IMR-90 (cell line): Measurements from ENCODE around the gene NKAIN2. TPM values are rescaled to one million over a fixed set of nuclear protein-coding genes. Genes with fewer than 3 reads are reported as not detected.

Experiments
- ATAC-seq: fragments of 200-7000 bp; cut with Tn5 transposase; 2 replicates; pipeline ENCODE4 v1.9.1; 2020; ENCODE audit warnings: low read depth, mild to moderate bottlenecking, moderate library complexity
- BruUV-seq: library from RNA; stranded (reverse); fragments of 400-500 nt; replicated peaks from 2 replicates; lab custom pipeline; 2021; lab: Mats Ljungman, UMichigan
- CTCF ChIA-PET: fragments of 300-600 bp; formaldehyde crosslinking; extraction: SDS; loops from one replicate; lab custom pipeline; 2021; ENCODE audit warnings: antibody characterized with exemption; lab: Yijun Ruan, JAX
- POLR2A ChIA-PET: fragments of 300-600 bp; sonication (Branson Sonifier 250); formaldehyde crosslinking; loops from one replicate; lab custom pipeline; 2022; ENCODE audit warnings: antibody characterized with exemption; ENCODE audit not compliant: unreplicated experiment; lab: Charles Lee
- DNase-seq: peaks from one replicate; pipeline ENCODE4 v3.0.0; 2013
- H2AFZ ChIP-seq: replicated peaks from 2 replicates; pipeline ENCODE3; 2013; ENCODE audit warnings: low read length, mild to moderate bottlenecking; ENCODE audit not compliant: poor library complexity
- H2AK5ac ChIP-seq: 2 replicates; pipeline ENCODE4 v1.6.1; 2013; ENCODE audit warnings: low read depth, low read length, inconsistent platforms
- H2AK9ac ChIP-seq: replicated peaks from 2 replicates; pipeline ENCODE3; 2013; ENCODE audit warnings: mild to moderate bottlenecking, low read depth, low read length, moderate library complexity; ENCODE audit not compliant: poor library complexity
- H2BK120ac ChIP-seq: 2 replicates; pipeline ENCODE4 v1.6.1; 2013; ENCODE audit warnings: low read depth, low read length, inconsistent platforms
- H2BK15ac ChIP-seq: 3 replicates; pipeline ENCODE4 v1.6.1; 2013; ENCODE audit warnings: low read depth, low read length, inconsistent platforms
- H2BK20ac ChIP-seq: 2 replicates; pipeline ENCODE4 v1.6.1; 2013; ENCODE audit warnings: low read depth, mild to moderate bottlenecking, inconsistent platforms, low read length, moderate library complexity
- H2BK5ac ChIP-seq: 2 replicates; pipeline ENCODE4 v1.6.1; 2013; ENCODE audit warnings: mild to moderate bottlenecking, low read depth, low read length, inconsistent platforms; ENCODE audit not compliant: poor library complexity, severe bottlenecking
- H3K14ac ChIP-seq: replicated peaks from 2 replicates; pipeline ENCODE4 v1.6.1; 2013; ENCODE audit warnings: low read depth, low read length, inconsistent platforms
- H3K18ac ChIP-seq: 2 replicates; pipeline ENCODE4 v1.6.1; 2013; ENCODE audit warnings: low read depth, low read length, control low read depth
- H3K23ac ChIP-seq: 2 replicates; pipeline ENCODE4 v1.6.1; 2013; ENCODE audit warnings: low read depth, low read length, inconsistent platforms
- H3K27ac ChIP-seq: 2 replicates; pipeline ENCODE4 v1.5.1; 2013; ENCODE audit warnings: mild to moderate bottlenecking, control low read depth, low read length; ENCODE audit not compliant: insufficient read depth
- H3K27me3 ChIP-seq: 2 replicates; pipeline ENCODE4 v1.6.1; 2013; ENCODE audit warnings: low read length; ENCODE audit not compliant: control insufficient read depth, insufficient read depth
- H3K36me3 ChIP-seq: 2 replicates; pipeline ENCODE4 v1.6.1; 2013; ENCODE audit warnings: low read length, mixed read lengths; ENCODE audit not compliant: control insufficient read depth, insufficient read depth
- H3K4ac ChIP-seq: 2 replicates; pipeline ENCODE4 v1.6.1; 2013; ENCODE audit warnings: low read depth, low read length, inconsistent platforms
- H3K4me1 ChIP-seq: 2 replicates; pipeline ENCODE4 v1.6.1; 2013; ENCODE audit warnings: low read length, mixed read lengths; ENCODE audit not compliant: control insufficient read depth, insufficient read depth
- H3K4me2 ChIP-seq: 2 replicates; pipeline ENCODE4 v1.6.1; 2013; ENCODE audit warnings: low read depth, mild to moderate bottlenecking, control low read depth, low read length, moderate library complexity
- H3K4me3 ChIP-seq: 2 replicates; pipeline ENCODE4 v1.5.1; 2013; ENCODE audit warnings: low read depth, mild to moderate bottlenecking, control low read depth, low read length, moderate library complexity; ENCODE audit not compliant: insufficient read depth
- H3K56ac ChIP-seq: 2 replicates; pipeline ENCODE4 v1.6.1; 2013; ENCODE audit warnings: low read length, inconsistent platforms; ENCODE audit not compliant: insufficient read depth; ENCODE audit errors: extremely low read depth
- H3K79me1 ChIP-seq, 2 experiments: 2 replicates each; pipeline ENCODE4 v1.6.1; 2013; ENCODE audit warnings: low read length in 2 of 2, inconsistent platforms in 1 of 2, low read depth in 1 of 2
- H3K9ac ChIP-seq: 2 replicates; pipeline ENCODE4 v1.6.1; 2013; ENCODE audit warnings: low read depth, low read length, control low read depth
- H3K9me1 ChIP-seq: 2 replicates; pipeline ENCODE4 v1.6.1; 2013; ENCODE audit warnings: low read length, inconsistent platforms; ENCODE audit not compliant: insufficient read depth
- H3K9me3 ChIP-seq: 2 replicates; pipeline ENCODE4 v1.6.1; 2013; ENCODE audit warnings: low read length; ENCODE audit not compliant: control insufficient read depth, insufficient read depth
- H4K20me1 ChIP-seq: 2 replicates; pipeline ENCODE4 v1.6.1; 2013; ENCODE audit warnings: low read length, inconsistent platforms; ENCODE audit not compliant: insufficient read depth
- H4K5ac ChIP-seq: 2 replicates; pipeline ENCODE4 v1.6.1; 2013; ENCODE audit warnings: mild to moderate bottlenecking, low read depth, low read length, control low read depth
- H4K8ac ChIP-seq, 2 experiments: 2 replicates each; pipeline ENCODE4 v1.6.1; 2013; ENCODE audit warnings: low read depth in 2 of 2, low read length in 2 of 2, control low read depth in 1 of 2, inconsistent platforms in 1 of 2
- H4K91ac ChIP-seq: 2 replicates; pipeline ENCODE4 v1.6.1; 2013; ENCODE audit warnings: low read depth, low read length, inconsistent platforms; ENCODE audit not compliant: insufficient read depth
- BHLHE40 ChIP-seq: fragments of 150-350 bp; IDR thresholded peaks from 2 replicates; pipeline ENCODE4 v1.6.1; 2016; ENCODE audit warnings: mild to moderate bottlenecking, low read depth, low read length
- CEBPB ChIP-seq: IDR thresholded peaks from 2 replicates; pipeline ENCODE4 v1.6.1; 2012; ENCODE audit warnings: low read depth, low read length, improper control_type of control experiment
- CTCF ChIP-seq: conservative IDR thresholded peaks from 2 replicates; pipeline ENCODE4 v1.5.1; 2012; ENCODE audit warnings: mild to moderate bottlenecking, low read depth, low read length, improper control_type of control experiment
- ELK1 ChIP-seq: fragments of 150-350 bp; IDR thresholded peaks from 2 replicates; pipeline ENCODE4 v1.6.1; 2016; ENCODE audit warnings: low read depth, mild to moderate bottlenecking, low read length, moderate library complexity, borderline replicate concordance
- MAFK ChIP-seq: IDR thresholded peaks from 2 replicates; pipeline ENCODE4 v1.6.1; 2012; ENCODE audit warnings: low read depth, low read length, improper control_type of control experiment
- MAZ ChIP-seq: IDR thresholded peaks from 2 replicates; pipeline ENCODE4 v1.6.1; 2012; ENCODE audit warnings: low read depth, mild to moderate bottlenecking, low read length, improper control_type of control experiment, moderate library complexity, borderline replicate concordance
- NFE2L2 ChIP-seq: fragments of 150-350 bp; IDR thresholded peaks from 2 replicates; pipeline ENCODE4 v1.6.1; 2016; ENCODE audit warnings: low read depth, mild to moderate bottlenecking, low read length
- POLR2A ChIP-seq: IDR thresholded peaks from 2 replicates; pipeline ENCODE4 v1.6.1; 2012; ENCODE audit warnings: mild to moderate bottlenecking, low read depth, low read length
- USF2 ChIP-seq: fragments of 150-350 bp; IDR thresholded peaks from 2 replicates; pipeline ENCODE4 v1.6.1; 2017; ENCODE audit warnings: mild to moderate bottlenecking, antibody characterized with exemption, low read length, low read depth
- dilution Hi-C: fragments of 300-500 bp; cut with HindIII; formaldehyde crosslinking; loops from one replicate; pipeline ENCODE4 v1.14.3; 2018; ENCODE audit warnings: low sequenced_read_pairs; ENCODE audit not compliant: unreplicated experiment
- in situ Hi-C: fragments of 300-500 bp; cut with MboI; formaldehyde crosslinking; loops from 3 replicates; pipeline ENCODE4 v1.14.3; 2019; ENCODE audit warnings: low sequenced_read_pairs, inconsistent platforms, mixed read lengths
- intact Hi-C: fragments of 100-400 bp; cut with micrococcal nuclease; formaldehyde crosslinking; loops from 2 replicates; pipeline ENCODE4 v1.10.0; 2022
- polyA plus RNA-seq, 3 experiments: library from polyadenylated mRNA; depleted of rRNA; stranded (reverse); fragments of >200 nt; gene quantifications; 2 replicates each; pipeline ENCODE4 v1.2.3, GENCODE V29; 2012; ENCODE audit warnings: low replicate concordance in 1 of 3
- total RNA-seq: library from RNA; depleted of rRNA; stranded (reverse); fragments of >200 nt; gene quantifications from 2 replicates; pipeline ENCODE4 v1.2.3, GENCODE V29; 2012

The NKAIN2 gene
- total and polyA plus RNA-seq, 2 of the 4 experiments (the other 2 are of a cell fraction) = not detected

- Histone ChIP-seq H2AFZ (no peak overlapping the region), H3K9me1 (no peaks in the 10 kb centered on the region), H3K9me3 (no peaks in the 10 kb centered on the region), H3K27me3 (no peaks in the 10 kb centered on the region), H2BK5ac (no peak overlapping the region), H3K9ac (no peak overlapping the region), H4K8ac (no peak overlapping the region), H2BK15ac (no peak overlapping the region), H2AK5ac (no peak overlapping the region), H3K79me1 (no peaks in the 10 kb centered on the region), H3K23ac (no peak overlapping the region), H2BK20ac (no peak overlapping the region), H3K4ac (no peak overlapping the region), H3K4me1 (no peaks in the 10 kb centered on the region), H3K14ac (no peak overlapping the region), H3K4me2 (no peak overlapping the region), H3K18ac (no peak overlapping the region), H4K91ac (no peak overlapping the region), H3K4me3 (no peak overlapping the region), H2BK120ac (no peak overlapping the region), H3K56ac (no peak overlapping the region), H4K20me1 (no peaks in the 10 kb centered on the region), H4K5ac (no peak overlapping the region), H2AK9ac (no peak overlapping the region), H3K36me3 (no peaks in the 10 kb centered on the region), H3K27ac (no peak overlapping the region)
- no TSS peak for BruUV-seq
- dilution Hi-C loops = no loop called here
- CTCF ChIA-PET = no interaction called here
- in situ Hi-C loops = no loop called here
- TF ChIP-seq CEBPB (no peak), NFE2L2 (no peak), CTCF (no peak), MAFK (no peak), POLR2A (no peak), ELK1 (no peak), USF2 (no peak), MAZ (no peak), BHLHE40 (no peak)
- no peak for DNase-seq
- no peak for ATAC-seq
- POLR2A ChIA-PET = no interaction called here
- intact Hi-C loops = no loop called here
These were observed 206.9 kb downstream of the NKAIN2 start for GRCh38 chr6:124010574-124010973.
